ENCODE measurements around the gene PRR18.
A peak's percentile ranks its signal among the peaks of the same experiment; 100 is the strongest.

Gene PRR18

GRCh38 chr6:166278579-166279392, 29.4 kb downstream of the PRR18 start:
- no peak for DNase-seq (ENCODE audit: low read depth)

DNA sequence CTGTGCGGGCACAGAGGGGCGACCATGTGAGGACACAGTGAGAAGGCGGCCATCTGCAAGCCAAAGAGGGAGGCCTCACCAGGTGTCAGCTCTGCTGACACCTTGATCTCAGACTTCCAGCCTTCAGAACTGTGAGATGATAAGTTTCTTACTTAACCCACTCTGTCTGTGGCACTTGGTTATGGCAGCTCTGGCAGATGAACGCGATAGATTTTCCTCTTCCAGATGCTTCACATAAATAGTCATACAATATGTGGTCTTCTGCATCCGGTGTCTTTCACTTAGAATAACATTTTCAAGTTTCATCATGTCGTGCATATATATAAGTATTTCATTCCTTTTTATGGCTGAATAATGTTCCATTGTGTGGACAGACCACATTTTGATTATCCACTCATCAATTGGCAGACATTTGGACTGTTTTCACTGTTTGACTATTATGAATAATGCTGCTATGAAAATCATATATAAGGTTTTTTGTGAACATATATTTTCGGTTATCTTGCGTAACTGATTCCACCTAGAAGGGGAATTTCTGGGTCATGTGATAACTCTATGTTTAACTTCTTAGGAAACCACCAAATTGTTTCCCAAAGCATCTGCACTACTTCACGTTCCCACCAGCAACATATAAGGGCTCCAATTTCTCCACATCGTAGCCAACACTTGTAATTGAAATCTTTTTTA, 30.2 kb downstream of the PRR18 start:
- H3K4me3 ChIP-seq (ENCODE audit: low read length), result no peak overlapping the region
- no peak for DNase-seq (ENCODE audit: low read depth)
- TF ChIP-seq CTCF (conservative IDR thresholded peaks at IDR 0.05; ENCODE audit: low read depth, low read length), result no peak

More at GRCh38 chr6:166278579-166279392, 29.4 kb downstream of the PRR18 start:
- TF ChIP-seq CTCF (conservative IDR thresholded peaks at IDR 0.05; ENCODE audit: low read depth, low read length), result no peak
- no peak overlapping the region for H3K4me3 ChIP-seq (ENCODE audit: low read length)

DNA sequence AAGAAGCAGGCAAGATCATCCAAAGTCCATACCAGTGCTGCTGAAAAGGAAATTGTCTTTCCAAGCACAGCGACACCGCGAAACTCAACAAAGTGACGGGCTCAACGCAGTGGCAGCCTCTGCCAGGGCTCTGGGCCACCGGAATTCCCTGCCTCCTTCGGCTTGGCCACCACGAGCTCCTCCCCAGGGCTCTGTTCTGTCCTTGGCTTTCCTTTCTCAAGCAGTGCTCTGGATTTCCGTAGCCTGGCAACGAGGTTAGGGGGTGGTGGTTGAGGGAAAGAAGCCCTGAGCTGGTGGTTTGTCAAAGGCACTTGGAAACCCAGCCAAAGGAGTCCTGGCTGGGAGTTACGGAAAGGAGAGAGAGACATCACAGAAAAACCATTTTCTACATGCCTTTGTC, 31.2 kb downstream of the PRR18 start:
- peak; percentile 18 for DNase-seq (ENCODE audit: low read depth)
- no peak for TF ChIP-seq CTCF (conservative IDR thresholded peaks at IDR 0.05; ENCODE audit: low read depth, low read length)
- no peak overlapping the region for H3K4me3 ChIP-seq (ENCODE audit: low read length)

DNA sequence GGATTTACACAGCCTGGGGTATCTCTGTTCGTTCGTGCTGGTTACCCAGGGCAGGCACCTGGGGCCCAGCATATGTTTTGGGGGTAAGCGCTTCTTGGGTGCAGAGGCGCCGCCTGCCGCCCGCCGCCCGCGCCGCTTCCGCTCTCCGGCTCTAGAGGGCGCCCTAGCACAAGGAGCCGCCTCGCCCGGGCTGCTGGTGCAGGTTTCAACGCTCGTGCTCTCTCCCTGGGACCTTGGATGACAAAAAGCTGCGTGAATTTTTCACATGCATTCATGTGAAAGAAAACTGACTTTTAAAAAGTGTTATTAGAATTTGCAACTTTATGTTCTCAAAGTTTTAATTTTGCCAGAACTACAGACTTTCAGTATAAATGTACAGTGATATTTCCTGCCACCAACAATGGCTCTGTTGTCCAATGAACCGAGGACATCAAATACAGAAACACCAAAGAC, 32.5 kb downstream of the PRR18 start:
- TF ChIP-seq CTCF (conservative IDR thresholded peaks at IDR 0.05; ENCODE audit: low read depth, low read length), result peak; percentile 91
- DNase-seq (ENCODE audit: low read depth), result no peak
- no peak overlapping the region for H3K4me3 ChIP-seq (ENCODE audit: low read length)

DNA sequence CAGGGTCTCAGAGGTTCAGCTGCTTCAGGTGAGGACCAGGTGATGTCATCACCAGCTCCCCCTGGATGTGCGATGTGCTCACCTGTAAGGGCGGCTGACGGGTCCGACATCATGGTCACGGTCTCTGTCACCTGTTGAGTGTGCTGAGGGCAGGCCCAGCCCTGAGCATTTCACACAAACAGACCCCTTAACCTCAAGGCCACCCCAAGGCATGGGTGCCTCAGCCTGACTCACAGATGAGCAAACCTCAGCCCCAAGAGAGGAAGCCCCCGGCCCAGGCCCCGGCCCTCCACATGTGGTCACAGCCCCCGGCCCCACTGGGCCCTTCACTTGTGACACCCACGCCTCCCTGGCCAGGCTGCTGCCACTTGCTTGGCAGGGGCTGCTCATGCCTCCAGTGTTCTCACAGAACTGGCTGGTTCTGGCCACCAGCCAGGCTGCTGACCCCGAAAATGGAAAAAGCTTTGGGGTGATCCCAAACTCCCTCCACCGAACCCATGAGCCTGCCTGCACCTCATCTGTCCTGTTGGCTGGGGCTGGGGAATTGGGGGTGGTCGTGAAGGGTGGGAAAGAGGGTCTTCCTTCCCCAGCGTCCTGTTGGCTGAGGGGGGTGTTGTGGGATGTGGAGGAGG, 33.3 kb downstream of the PRR18 start:
- H3K4me3 ChIP-seq (ENCODE audit: low read length), result no peak overlapping the region
- no peak for DNase-seq (ENCODE audit: low read depth)
- no peak for TF ChIP-seq CTCF (conservative IDR thresholded peaks at IDR 0.05; ENCODE audit: low read depth, low read length)

GRCh38 chr6:166274163-166274562, 34.0 kb downstream of the PRR18 start:
- TF ChIP-seq CTCF (conservative IDR thresholded peaks at IDR 0.05; ENCODE audit: low read depth, low read length), result no peak
- no peak for DNase-seq (ENCODE audit: low read depth)
- no peak overlapping the region for H3K4me3 ChIP-seq (ENCODE audit: low read length)

All from retinal pigment epithelial cell (primary cell).